ENCODE data around the gene SLC18B1. TPM values are rescaled to one million over a fixed set of nuclear protein-coding genes. Genes with fewer than 3 reads are reported as not detected.

SLC18B1 gene
- total RNA-seq, 2 donors from 2014 or later = 5.4 to 7.7 TPM

DNA sequence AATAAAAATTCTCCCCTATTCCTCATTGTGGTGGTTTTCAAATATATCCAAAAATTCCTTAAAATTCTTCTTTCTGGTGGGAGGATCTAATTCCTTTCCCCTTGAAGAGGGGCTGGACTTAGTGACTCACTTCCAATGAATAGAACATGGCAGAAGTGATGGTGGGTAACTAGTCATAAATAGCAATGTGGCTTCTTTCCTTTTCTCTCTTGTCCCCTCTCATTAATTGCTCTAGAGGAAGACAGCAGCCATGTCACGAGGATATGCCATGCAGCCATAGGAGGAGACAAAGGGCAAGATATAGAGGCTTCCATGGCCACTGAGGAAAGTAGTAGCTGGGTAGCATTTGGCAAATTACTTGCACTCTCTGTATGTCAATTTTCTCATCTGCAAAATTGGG is 46.6 kb downstream of the SLC18B1 start:
- Histone ChIP-seq H3K27ac (no peak overlapping the region), H3K9me3 (no peaks in the 10 kb centered on the region)
- 84% methylated on average over 1 of the region's 1 CpG for WGBS

DNA sequence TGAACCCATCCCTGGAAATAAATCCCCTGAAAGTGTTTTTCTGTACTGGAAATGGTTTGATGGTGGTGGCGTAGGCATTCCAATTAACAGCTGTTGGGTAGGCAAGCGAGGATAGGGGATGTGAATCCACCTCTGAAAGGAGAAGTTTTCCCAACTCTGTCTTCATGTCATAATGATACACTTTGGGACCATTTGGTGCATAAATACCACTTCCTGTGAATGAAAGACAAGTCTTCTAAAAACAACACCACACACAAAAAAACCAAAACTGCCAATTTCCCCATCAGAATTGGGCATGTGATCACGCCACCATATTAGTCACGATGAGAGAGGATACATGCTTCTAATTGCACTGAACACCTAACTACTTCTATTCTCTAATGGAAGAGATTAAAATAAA is 47.1 kb downstream of the SLC18B1 start:
- H3K27ac ChIP-seq = no peak overlapping the region
- no peaks in the 10 kb centered on the region for H3K27me3 ChIP-seq (replicated peaks; ENCODE audit: insufficient read depth)
- DNase-seq (ENCODE audit: low spot score) = no peak
- intact Hi-C loops (cut with DNase I) = no loop called here
- no peaks in the 10 kb centered on the region for H3K9me3 ChIP-seq
- H3K4me1 ChIP-seq (replicated peaks) = no peaks in the 10 kb centered on the region
- no peaks in the 10 kb centered on the region for H3K36me3 ChIP-seq
- TF ChIP-seq POLR2A (IDR thresholded peaks at IDR 0.05) = no peak
- TF ChIP-seq, protein P1, sequence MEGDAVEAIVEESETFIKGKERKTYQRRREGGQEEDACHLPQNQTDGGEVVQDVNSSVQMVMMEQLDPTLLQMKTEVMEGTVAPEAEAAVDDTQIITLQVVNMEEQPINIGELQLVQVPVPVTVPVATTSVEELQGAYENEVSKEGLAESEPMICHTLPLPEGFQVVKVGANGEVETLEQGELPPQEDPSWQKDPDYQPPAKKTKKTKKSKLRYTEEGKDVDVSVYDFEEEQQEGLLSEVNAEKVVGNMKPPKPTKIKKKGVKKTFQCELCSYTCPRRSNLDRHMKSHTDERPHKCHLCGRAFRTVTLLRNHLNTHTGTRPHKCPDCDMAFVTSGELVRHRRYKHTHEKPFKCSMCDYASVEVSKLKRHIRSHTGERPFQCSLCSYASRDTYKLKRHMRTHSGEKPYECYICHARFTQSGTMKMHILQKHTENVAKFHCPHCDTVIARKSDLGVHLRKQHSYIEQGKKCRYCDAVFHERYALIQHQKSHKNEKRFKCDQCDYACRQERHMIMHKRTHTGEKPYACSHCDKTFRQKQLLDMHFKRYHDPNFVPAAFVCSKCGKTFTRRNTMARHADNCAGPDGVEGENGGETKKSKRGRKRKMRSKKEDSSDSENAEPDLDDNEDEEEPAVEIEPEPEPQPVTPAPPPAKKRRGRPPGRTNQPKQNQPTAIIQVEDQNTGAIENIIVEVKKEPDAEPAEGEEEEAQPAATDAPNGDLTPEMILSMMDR (IDR thresholded peaks at IDR 0.05) = no peak
- TF ChIP-seq POLR2AphosphoS5 (IDR thresholded peaks at IDR 0.05) = no peak
- H3K4me3 ChIP-seq = no peak overlapping the region
- 97% methylated on average over 4 of the region's 4 CpGs for WGBS

More for the DNA sequence above, 46.6 kb downstream of the SLC18B1 start:
- Histone ChIP-seq H3K27me3 (replicated peaks; ENCODE audit: insufficient read depth) (no peaks in the 10 kb centered on the region), H3K36me3 (no peaks in the 10 kb centered on the region), H3K4me1 (replicated peaks) (no peaks in the 10 kb centered on the region), H3K4me3 (no peak overlapping the region)
- no peak for TF ChIP-seq POLR2A (IDR thresholded peaks at IDR 0.05)
- no peak for TF ChIP-seq POLR2AphosphoS5 (IDR thresholded peaks at IDR 0.05)
- TF ChIP-seq, protein P1 (IDR thresholded peaks at IDR 0.05) = no peak
- intact Hi-C loops (cut with DNase I) = no loop called here
- DNase-seq (ENCODE audit: low spot score) = no peak

DNA sequence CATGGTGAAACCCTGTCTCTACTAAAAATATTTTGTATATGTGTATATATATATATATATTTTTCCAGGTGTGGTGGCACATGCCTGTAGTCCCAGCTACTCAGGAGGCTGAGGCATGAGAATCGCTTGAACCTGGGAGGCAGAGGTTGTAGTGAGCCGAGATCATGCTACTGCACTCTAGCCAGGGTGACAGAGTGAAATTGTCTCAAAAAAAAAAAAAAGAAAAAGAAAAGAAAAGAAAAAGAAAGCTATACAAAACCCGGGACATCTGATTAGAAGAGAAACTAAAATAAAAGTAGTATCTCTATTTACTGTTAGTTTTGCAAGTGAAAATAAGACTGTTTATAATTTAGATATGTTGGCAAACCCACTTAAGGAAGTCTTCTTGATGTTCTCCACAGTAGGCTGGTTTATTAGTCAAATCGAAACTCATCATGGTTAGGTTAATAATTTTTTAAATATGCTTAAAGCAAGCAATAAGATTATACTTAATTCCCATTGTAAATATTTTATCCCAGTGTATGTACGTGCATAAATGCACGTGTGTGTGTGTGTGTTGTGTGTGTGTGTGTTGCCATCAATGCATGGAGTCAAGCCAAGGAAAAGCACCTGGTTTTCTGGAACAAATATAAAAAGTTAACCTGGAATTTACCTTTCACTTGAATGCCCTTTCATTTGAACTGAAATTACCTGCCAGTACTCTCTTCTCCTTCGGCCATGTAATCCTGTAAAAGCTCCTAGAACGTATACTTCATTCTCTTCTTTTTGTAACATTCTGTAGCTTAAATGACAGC is 47.8 kb downstream of the SLC18B1 start:
- H3K27ac ChIP-seq = no peak overlapping the region
- intact Hi-C loops (cut with DNase I) = no loop called here
- H3K4me3 ChIP-seq = no peak overlapping the region
- H3K9me3 ChIP-seq = no peaks in the 10 kb centered on the region
- no peak for DNase-seq (ENCODE audit: low spot score)
- H3K27me3 ChIP-seq (replicated peaks; ENCODE audit: insufficient read depth) = no peaks in the 10 kb centered on the region
- WGBS = 45% methylated on average over 8 of the region's 8 CpGs
- no peaks in the 10 kb centered on the region for H3K4me1 ChIP-seq (replicated peaks)
- TF ChIP-seq POLR2AphosphoS5 (IDR thresholded peaks at IDR 0.05) (no peak), POLR2A (IDR thresholded peaks at IDR 0.05) (no peak)
- TF ChIP-seq, protein P1 (IDR thresholded peaks at IDR 0.05) = no peak
- H3K36me3 ChIP-seq = no peaks in the 10 kb centered on the region

DNA sequence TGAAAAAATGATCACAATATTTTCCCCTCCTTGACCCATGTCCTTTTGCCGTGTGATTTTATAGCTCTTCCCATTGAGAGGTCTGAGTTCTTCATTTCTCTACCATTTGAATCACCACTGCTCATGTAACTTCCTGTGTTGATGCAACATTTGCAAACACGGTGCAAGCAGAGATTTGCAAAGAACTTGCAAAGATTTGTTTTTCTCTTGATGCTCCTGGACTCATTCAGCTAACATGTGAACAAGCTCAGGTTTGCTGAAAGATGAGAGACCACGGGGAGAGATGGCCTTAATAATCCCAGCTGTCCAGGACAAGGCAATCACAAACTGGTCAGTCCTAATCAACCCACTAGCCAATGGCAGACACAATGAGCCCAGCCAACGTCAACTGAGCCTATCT is 49.3 kb downstream of the SLC18B1 start:
- no peak for TF ChIP-seq POLR2A (IDR thresholded peaks at IDR 0.05)
- TF ChIP-seq, protein P1 (IDR thresholded peaks at IDR 0.05) = no peak
- no peak for TF ChIP-seq POLR2AphosphoS5 (IDR thresholded peaks at IDR 0.05)
- intact Hi-C loops (cut with DNase I) = no loop called here
- 69% methylated on average over 4 of the region's 4 CpGs for WGBS

DNA sequence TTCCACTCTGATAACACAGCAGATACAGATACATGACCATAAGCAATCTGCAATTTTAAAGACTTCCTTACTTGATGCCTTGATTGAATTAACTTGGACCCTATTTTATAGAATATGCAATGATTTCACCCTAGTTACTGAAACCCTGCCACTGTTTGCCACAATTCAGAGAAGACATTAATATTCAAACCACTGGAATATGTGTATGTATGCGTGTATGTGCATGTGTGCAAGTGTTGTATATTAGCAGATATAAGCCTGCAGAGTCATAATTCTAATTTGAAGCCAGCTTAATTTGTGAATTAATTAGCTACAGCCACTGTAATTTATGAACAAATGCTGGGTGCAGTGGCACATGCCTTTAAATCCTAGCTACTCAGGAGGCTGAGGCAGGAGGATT is 50.0 kb downstream of the SLC18B1 start:
- H3K36me3 ChIP-seq = no peaks in the 10 kb centered on the region
- TF ChIP-seq POLR2AphosphoS5 (IDR thresholded peaks at IDR 0.05) (no peak), POLR2A (IDR thresholded peaks at IDR 0.05) (no peak)
- intact Hi-C loops (cut with DNase I) = no loop called here
- no peaks in the 10 kb centered on the region for H3K27me3 ChIP-seq (replicated peaks; ENCODE audit: insufficient read depth)
- H3K9me3 ChIP-seq = no peaks in the 10 kb centered on the region
- no peak overlapping the region for H3K27ac ChIP-seq
- DNase-seq (ENCODE audit: low spot score) = no peak
- H3K4me1 ChIP-seq (replicated peaks) = no peaks in the 10 kb centered on the region
- 100% methylated on average over 1 of the region's 1 CpG for WGBS
- H3K4me3 ChIP-seq = no peak overlapping the region

More for the DNA sequence above, 49.3 kb downstream of the SLC18B1 start:
- Histone ChIP-seq H3K4me1 (replicated peaks) (no peaks in the 10 kb centered on the region), H3K4me3 (no peak overlapping the region), H3K27ac (no peak overlapping the region), H3K9me3 (no peaks in the 10 kb centered on the region), H3K27me3 (replicated peaks; ENCODE audit: insufficient read depth) (no peaks in the 10 kb centered on the region), H3K36me3 (no peaks in the 10 kb centered on the region)
- no peak for DNase-seq (ENCODE audit: low spot score)

Data from prostate gland (tissue), 2 donors.